B cell (primary cell): ENCODE measurements around the gene TMEM273. TPM values are rescaled to one million over a fixed set of nuclear protein-coding genes. Genes with fewer than 3 reads are reported as not detected.

Experiments
- ATAC-seq: fragments of 200-7000 bp; cut with Tn5 transposase; one replicate; pipeline ENCODE4 v1.10.0; 2021; ENCODE audit warnings: low read depth, mild to moderate bottlenecking, moderate number of reproducible peaks, moderate library complexity
- CTCF ChIA-PET: fragments of 350-600 bp; sonication (Branson Sonifier 250); formaldehyde crosslinking; loops from one replicate; lab custom pipeline; 2021; ENCODE audit warnings: antibody characterized with exemption, inconsistent platforms; lab: Charles Lee
- POLR2A ChIA-PET: fragments of 350-600 bp; sonication (Branson Sonifier 250); formaldehyde crosslinking; loops from one replicate; lab custom pipeline; 2021; ENCODE audit warnings: antibody characterized with exemption; lab: Charles Lee
- DNase-seq: peaks from one replicate; pipeline ENCODE4 v3.0.0; 2013
- H2AFZ ChIP-seq: 2 replicates; pipeline ENCODE4 v1.6.1; 2012; ENCODE audit warnings: mild to moderate bottlenecking, low read depth, low read length; ENCODE audit not compliant: insufficient read depth, poor library complexity, severe bottlenecking
- H3K27ac ChIP-seq, 2 donors: 1 replicate in 1 of 2; 2 replicates in 1 of 2; pipeline ENCODE4 v1.5.1; 2012 to 2013; ENCODE audit warnings: low read length in 2 of 2, mild to moderate bottlenecking in 2 of 2, moderate library complexity in 1 of 2
- H3K27me3 ChIP-seq, 4 experiments: fragments of 200-600 bp in 1 of 4; sonication (generic) in 1 of 4; replicated peaks in 1 of 4; 1 replicate in 2 of 4; 2 replicates in 2 of 4; pipeline versions ENCODE4 v1.6.1 to v1.7.0; 2013 to 2016; ENCODE audit warnings: low read length in 3 of 4, mild to moderate bottlenecking in 2 of 4, mixed read lengths in 1 of 4, moderate library complexity in 1 of 4; ENCODE audit not compliant: insufficient read depth in 4 of 4, control insufficient read depth in 3 of 4; ENCODE audit errors: control extremely low read depth in 1 of 4
- H3K36me3 ChIP-seq, 2 experiments: replicated peaks in 1 of 2; 1 replicate in 1 of 2; 2 replicates in 1 of 2; pipeline versions ENCODE4 v1.6.1 to v1.7.1; 2013; ENCODE audit warnings: low read length in 1 of 2; ENCODE audit not compliant: insufficient read depth in 2 of 2, control insufficient read depth in 1 of 2; ENCODE audit errors: control extremely low read depth in 1 of 2, extremely low read depth in 1 of 2
- H3K4me1 ChIP-seq, 2 donors: fragments of 200-600 bp in 1 of 2; sonication (generic) in 1 of 2; 1 replicate in 1 of 2; 2 replicates in 1 of 2; pipeline versions ENCODE4 v1.5.1 to v1.6.1; 2013 to 2017; ENCODE audit warnings: low read length in 2 of 2; ENCODE audit not compliant: control insufficient read depth in 2 of 2, insufficient read depth in 2 of 2
- H3K4me2 ChIP-seq: replicated peaks from 2 replicates; pipeline ENCODE3; 2012; ENCODE audit warnings: mild to moderate bottlenecking, low read depth, low read length; ENCODE audit not compliant: poor library complexity, severe bottlenecking
- H3K4me3 ChIP-seq, 5 experiments: fragments of 200-600 bp in 1 of 5; sonication (generic) in 1 of 5; 1 replicate in 3 of 5; 2 replicates in 2 of 5; pipeline versions ENCODE4 v1.5.1 to v1.7.0; 2011 to 2016; ENCODE audit warnings: low read length in 4 of 5, mild to moderate bottlenecking in 4 of 5, low read depth in 2 of 5, control low read depth in 1 of 5, moderate library complexity in 1 of 5; ENCODE audit not compliant: insufficient read depth in 1 of 5; ENCODE audit errors: control extremely low read depth in 1 of 5, extremely low read depth in 1 of 5
- H3K79me2 ChIP-seq: fragments of 200-600 bp; sonication (generic); one replicate; pipeline ENCODE4 v1.6.0; 2016; ENCODE audit warnings: low read length; ENCODE audit not compliant: control insufficient read depth, insufficient read depth
- H3K9ac ChIP-seq: fragments of 200-600 bp; sonication (generic); 2 replicates; pipeline ENCODE4 v1.6.1; 2017; ENCODE audit warnings: mild to moderate bottlenecking, low read length, moderate library complexity
- H3K9me3 ChIP-seq, 3 donors: one replicate each; pipeline versions ENCODE4 v1.6.1 to v1.7.1; 2013; ENCODE audit warnings: low read length in 2 of 3; ENCODE audit not compliant: control insufficient read depth in 2 of 3, insufficient read depth in 1 of 3; ENCODE audit errors: control extremely low read depth in 1 of 3
- H4K20me1 ChIP-seq: 2 replicates; pipeline ENCODE4 v1.6.0; 2012; ENCODE audit warnings: mild to moderate bottlenecking, low read length; ENCODE audit not compliant: insufficient read depth, control insufficient read depth, poor library complexity, severe bottlenecking
- H3K27ac Mint-ChIP-seq: one replicate; pipeline ENCODE4 v1.8.0; 2021; ENCODE audit warnings: mixed read lengths
- H3K27me3 Mint-ChIP-seq: one replicate; pipeline ENCODE4 v1.8.0; 2021; ENCODE audit warnings: mixed read lengths
- H3K4me1 Mint-ChIP-seq: one replicate; pipeline ENCODE4 v1.8.0; 2021; ENCODE audit warnings: mixed read lengths
- H3K4me3 Mint-ChIP-seq: one replicate; pipeline ENCODE4 v1.8.0; 2021; ENCODE audit warnings: mixed read lengths
- H3K9me3 Mint-ChIP-seq: one replicate; pipeline ENCODE4 v1.8.0; 2022; ENCODE audit warnings: mixed read lengths; ENCODE audit not compliant: insufficient read depth
- CTCF ChIP-seq: fragments of 200-600 bp; IDR thresholded peaks from one replicate; pipeline ENCODE4 v1.8.0; 2022; ENCODE audit warnings: antibody characterized with exemption, mild to moderate bottlenecking
- EZH2 ChIP-seq: IDR thresholded peaks from 2 replicates; pipeline ENCODE4 v1.6.1; 2012; ENCODE audit warnings: borderline replicate concordance, low read depth, mild to moderate bottlenecking, moderate library complexity, low read length; ENCODE audit not compliant: insufficient read depth, poor library complexity, severe bottlenecking
- WGBS: methylation state at CpG from one replicate; pipeline ENCODE4 v1.1.5; 2013; ENCODE audit warnings: missing lambda C conversion rate; ENCODE audit not compliant: insufficient coverage; 5-methylcytosine and 5-hydroxymethylcytosine counted together
- intact Hi-C: fragments of 100-400 bp; cut with micrococcal nuclease; formaldehyde crosslinking; loops from one replicate; pipeline ENCODE4 v1.10.0; 2022
- polyA plus RNA-seq: library from polyadenylated mRNA; depleted of rRNA; stranded (reverse); fragments of >200 nt; gene quantifications from 2 replicates; pipeline ENCODE4 v1.2.3, GENCODE V29; 2012
- total RNA-seq, 2 donors: library from RNA; stranded (reverse); fragments of 120-200 nt in 1 of 2; gene quantifications; 1 replicate in 1 of 2; 2 replicates in 1 of 2; pipeline versions ENCODE4 v1.2.3 to v1.2.4, GENCODE V29; 2013 to 2022

Gene TMEM273
- total and polyA plus RNA-seq, 2 donors (not counting 1 experiment from before 2014, with no cell fraction given), result 36.0 to 36.4 TPM

- no peak for TF ChIP-seq EZH2
- TF ChIP-seq CTCF, result no peak
- Histone ChIP-seq H3K27ac (no peak overlapping the region), H4K20me1 (peaks cover 5% of the 10 kb centered on the region), H3K4me3 (no peak overlapping the region), H2AFZ (no peak overlapping the region), H3K36me3 (peaks cover 0 to 5% of the 10 kb centered on the region in 2 experiments), H3K4me2 (no peak overlapping the region), H3K4me1 (peaks cover 25 to 43% of the 10 kb centered on the region in 2 donors), H3K79me2 (peaks cover 6% of the 10 kb centered on the region), H3K9ac (no peak overlapping the region), H3K9me3 (no peaks in the 10 kb centered on the region), H3K27me3 (no peaks in the 10 kb centered on the region)
- H3K27ac Mint-ChIP-seq, result no peak overlapping the region
- ATAC-seq (no peak), DNase-seq (no peak)
- ChIA-PET CTCF (no interaction called here), POLR2A (no interaction called here)
- WGBS, result 40% methylated on average over 2 of the region's 6 CpGs
- H3K27me3 Mint-ChIP-seq, result no peaks in the 10 kb centered on the region
- intact Hi-C loops, result no loop called here
- H3K4me1 Mint-ChIP-seq, result peaks cover 40% of the 10 kb centered on the region
- no peak overlapping the region for H3K4me3 Mint-ChIP-seq
- H3K9me3 Mint-ChIP-seq, result no peaks in the 10 kb centered on the region
These were observed 19.2 kb downstream of the TMEM273 start for GRCh38 chr10:49168831-49169500.

- Histone ChIP-seq H3K27me3 (no peaks in the 10 kb centered on the region), H3K9ac (no peak overlapping the region), H3K36me3 (peaks cover 0 to 5% of the 10 kb centered on the region in 2 experiments), H3K27ac (no peak overlapping the region), H3K79me2 (peaks cover under 1% of the 10 kb centered on the region), H2AFZ (no peak overlapping the region), H3K9me3 (no peaks in the 10 kb centered on the region), H3K4me3 (no peak overlapping the region), H4K20me1 (no peaks in the 10 kb centered on the region), H3K4me1 (peaks cover 17 to 35% of the 10 kb centered on the region in 2 donors), H3K4me2 (no peak overlapping the region)
- Mint-ChIP-seq H3K27me3 (no peaks in the 10 kb centered on the region), H3K9me3 (no peaks in the 10 kb centered on the region), H3K27ac (no peak overlapping the region), H3K4me3 (no peak overlapping the region), H3K4me1 (peaks cover 32% of the 10 kb centered on the region)
- intact Hi-C loops, result no loop called here
- no peak for DNase-seq
- ATAC-seq, result no peak
- WGBS, result 98% methylated on average over 4 of the region's 4 CpGs
- POLR2A ChIA-PET, result no interaction called here
- CTCF ChIA-PET, result no interaction called here
- no peak for TF ChIP-seq EZH2
- TF ChIP-seq CTCF, result no peak
These were observed 20.0 kb downstream of the TMEM273 start for GRCh38 chr10:49168171-49168540.
